ENCODE data around the gene CATSPER3. TPM values are rescaled to one million over a fixed set of nuclear protein-coding genes. Genes with fewer than 3 reads are reported as not detected.

Gene CATSPER3
- total RNA-seq, 1 donor from 2014 or later: 1.3 TPM

GRCh38 chr5:134958755-134959154, 9.0 kb upstream of the CATSPER3 start:
- no peak overlapping the region for H3K4me3 Mint-ChIP-seq (ENCODE audit: low read depth)
- peaks cover 12% of the 10 kb centered on the region for H3K36me3 Mint-ChIP-seq (ENCODE audit: insufficient read depth)
- peaks cover 12% of the 10 kb centered on the region for H3K4me1 Mint-ChIP-seq (ENCODE audit: low read depth)
- no peak overlapping the region for H3K27ac Mint-ChIP-seq
- no peak for DNase-seq (ENCODE audit: low spot score, unreplicated experiment)
- no peak for TF ChIP-seq CTCF (IDR thresholded peaks at IDR 0.05; ENCODE audit: unreplicated experiment)
- no peaks in the 10 kb centered on the region for H3K27me3 Mint-ChIP-seq
- H3K9me3 Mint-ChIP-seq (ENCODE audit: low read depth): peaks cover 6% of the 10 kb centered on the region

- H3K9me3 Mint-ChIP-seq (ENCODE audit: low read depth): no peaks in the 10 kb centered on the region
- no peak overlapping the region for H3K4me3 Mint-ChIP-seq (ENCODE audit: low read depth)
- DNase-seq (ENCODE audit: low spot score, unreplicated experiment): no peak
- H3K36me3 Mint-ChIP-seq (ENCODE audit: insufficient read depth): peaks cover 7% of the 10 kb centered on the region
- H3K27ac Mint-ChIP-seq: no peak overlapping the region
- no peaks in the 10 kb centered on the region for H3K27me3 Mint-ChIP-seq
- peaks cover 15% of the 10 kb centered on the region for H3K4me1 Mint-ChIP-seq (ENCODE audit: low read depth)
- no peak for TF ChIP-seq CTCF (IDR thresholded peaks at IDR 0.05; ENCODE audit: unreplicated experiment)
These were observed 4.6 kb upstream of the CATSPER3 start for GRCh38 chr5:134963098-134963497.

GRCh38 chr5:134964359-134965270, 3.1 kb upstream of the CATSPER3 start:
- no peaks in the 10 kb centered on the region for H3K9me3 Mint-ChIP-seq (ENCODE audit: low read depth)
- peaks cover 4% of the 10 kb centered on the region for H3K4me1 Mint-ChIP-seq (ENCODE audit: low read depth)
- no peak overlapping the region for H3K4me3 Mint-ChIP-seq (ENCODE audit: low read depth)
- TF ChIP-seq CTCF (IDR thresholded peaks at IDR 0.05; ENCODE audit: unreplicated experiment): no peak
- H3K36me3 Mint-ChIP-seq (ENCODE audit: insufficient read depth): peaks cover 7% of the 10 kb centered on the region
- DNase-seq (ENCODE audit: low spot score, unreplicated experiment): no peak
- no peaks in the 10 kb centered on the region for H3K27me3 Mint-ChIP-seq
- H3K27ac Mint-ChIP-seq: no peak overlapping the region

GRCh38 chr5:134965271-134965825, 2.4 kb upstream of the CATSPER3 start:
- Mint-ChIP-seq H3K4me1 (ENCODE audit: low read depth) (peaks cover 4% of the 10 kb centered on the region), H3K36me3 (ENCODE audit: insufficient read depth) (peaks cover 7% of the 10 kb centered on the region), H3K27me3 (no peaks in the 10 kb centered on the region), H3K4me3 (ENCODE audit: low read depth) (no peak overlapping the region), H3K9me3 (ENCODE audit: low read depth) (no peaks in the 10 kb centered on the region), H3K27ac (no peak overlapping the region)
- DNase-seq (ENCODE audit: low spot score, unreplicated experiment): no peak
- TF ChIP-seq CTCF (IDR thresholded peaks at IDR 0.05; ENCODE audit: unreplicated experiment): no peak

GRCh38 chr5:134968055-134968454, 348 bp downstream of the CATSPER3 start:
- H3K4me1 Mint-ChIP-seq (ENCODE audit: low read depth): peaks cover 4% of the 10 kb centered on the region
- H3K36me3 Mint-ChIP-seq (ENCODE audit: insufficient read depth): peaks cover 3% of the 10 kb centered on the region
- H3K4me3 Mint-ChIP-seq (ENCODE audit: low read depth): no peak overlapping the region
- no peaks in the 10 kb centered on the region for H3K9me3 Mint-ChIP-seq (ENCODE audit: low read depth)
- DNase-seq (ENCODE audit: low spot score, unreplicated experiment): no peak
- peak overlapping the region; percentile 65 for H3K27ac Mint-ChIP-seq
- no peaks in the 10 kb centered on the region for H3K27me3 Mint-ChIP-seq
- no peak for TF ChIP-seq CTCF (IDR thresholded peaks at IDR 0.05; ENCODE audit: unreplicated experiment)
